ENCODE data around the gene HBD. TPM values are rescaled to one million over a fixed set of nuclear protein-coding genes. Genes with fewer than 3 reads are reported as not detected.

HBD gene
- total RNA-seq, 1 donor from 2014 or later, result not detected

DNA sequence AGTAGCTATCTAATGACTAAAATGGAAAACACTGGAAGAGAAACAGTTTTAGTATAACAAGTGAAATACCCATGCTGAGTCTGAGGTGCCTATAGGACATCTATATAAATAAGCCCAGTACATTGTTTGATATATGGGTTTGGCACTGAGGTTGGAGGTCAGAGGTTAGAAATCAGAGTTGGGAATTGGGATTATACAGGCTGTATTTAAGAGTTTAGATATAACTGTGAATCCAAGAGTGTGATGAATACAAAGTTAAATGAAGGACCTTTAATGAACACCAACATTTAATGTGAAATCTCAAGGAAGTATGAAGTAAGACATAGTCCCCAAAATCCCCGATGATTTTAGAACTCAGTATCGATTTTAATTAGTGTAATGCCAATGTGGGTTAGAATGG lies 3.1 kb upstream of the HBD start:
- H3K36me3 Mint-ChIP-seq (ENCODE audit: low read depth), result no peaks in the 10 kb centered on the region
- H3K27ac Mint-ChIP-seq, result no peak overlapping the region
- DNase-seq (ENCODE audit: low spot score), result no peak
- no peaks in the 10 kb centered on the region for H3K27me3 Mint-ChIP-seq (ENCODE audit: insufficient read depth)
- intact Hi-C loops (cut with micrococcal nuclease), result no loop called here
- H3K4me1 Mint-ChIP-seq (ENCODE audit: low read depth), result peaks cover 8% of the 10 kb centered on the region
- no peak overlapping the region for H3K4me3 Mint-ChIP-seq
- no peaks in the 10 kb centered on the region for H3K9me3 Mint-ChIP-seq

DNA sequence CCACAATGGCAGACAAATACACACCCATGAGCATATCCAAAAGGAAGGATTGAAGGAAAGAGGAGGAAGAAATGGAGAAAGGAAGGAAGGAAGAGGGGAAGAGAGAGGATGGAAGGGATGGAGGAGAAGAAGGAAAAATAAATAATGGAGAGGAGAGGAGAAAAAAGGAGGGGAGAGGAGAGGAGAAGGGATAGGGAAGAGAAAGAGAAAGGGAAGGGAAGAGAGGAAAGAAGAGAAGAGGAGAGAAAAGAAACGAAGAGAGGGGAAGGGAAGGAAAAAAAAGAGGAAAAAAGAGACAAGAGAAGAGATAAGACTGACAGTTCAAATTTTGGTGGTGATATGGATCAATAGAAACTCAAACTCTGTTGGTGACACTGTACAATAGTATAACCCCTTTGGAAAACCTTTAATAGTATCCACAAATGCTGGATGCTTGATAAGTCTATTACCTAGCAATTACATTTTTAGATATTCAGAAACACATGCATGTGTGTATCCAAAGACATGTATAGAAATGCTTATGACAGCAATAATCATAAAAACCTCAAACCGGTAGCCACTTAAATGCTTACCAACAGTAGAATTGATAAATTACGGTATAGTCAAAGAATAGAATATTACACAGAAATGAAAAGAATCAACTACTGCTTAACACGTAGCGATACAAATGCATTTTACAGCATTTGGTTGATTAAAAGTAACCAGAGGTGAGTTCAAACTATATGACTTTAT lies 1.2 kb upstream of the HBD start:
- no peaks in the 10 kb centered on the region for H3K9me3 Mint-ChIP-seq
- H3K4me1 Mint-ChIP-seq (ENCODE audit: low read depth), result peaks cover 8% of the 10 kb centered on the region
- no peak overlapping the region for H3K4me3 Mint-ChIP-seq
- no peaks in the 10 kb centered on the region for H3K36me3 Mint-ChIP-seq (ENCODE audit: low read depth)
- H3K27me3 Mint-ChIP-seq (ENCODE audit: insufficient read depth), result no peaks in the 10 kb centered on the region
- DNase-seq (ENCODE audit: low spot score), result no peak
- H3K27ac Mint-ChIP-seq, result no peak overlapping the region
- intact Hi-C loops (cut with micrococcal nuclease), result no loop called here

DNA sequence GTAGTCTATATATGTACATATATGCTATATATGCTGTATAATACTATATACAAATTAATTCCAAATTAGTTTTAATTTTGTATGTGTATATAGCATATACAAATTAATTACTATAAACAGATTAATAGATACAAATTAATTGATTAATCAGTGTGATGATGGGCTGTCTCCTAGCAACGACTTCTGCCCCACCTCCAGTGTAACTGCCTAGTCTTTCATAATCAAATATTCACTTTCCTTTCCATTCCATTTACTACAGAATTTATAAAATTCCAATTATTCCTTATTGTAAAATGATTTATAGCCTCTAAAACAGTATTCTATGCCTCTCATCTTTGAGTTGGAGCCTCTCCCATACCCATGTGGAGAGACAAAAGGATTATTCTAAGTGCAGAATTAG lies 976 bp downstream of the HBD start:
- Mint-ChIP-seq H3K9me3 (no peaks in the 10 kb centered on the region), H3K36me3 (ENCODE audit: low read depth) (no peaks in the 10 kb centered on the region), H3K4me3 (no peak overlapping the region), H3K4me1 (ENCODE audit: low read depth) (peaks cover 8% of the 10 kb centered on the region), H3K27ac (no peak overlapping the region), H3K27me3 (ENCODE audit: insufficient read depth) (no peaks in the 10 kb centered on the region)
- intact Hi-C loops (cut with micrococcal nuclease), result no loop called here
- DNase-seq (ENCODE audit: low spot score), result no peak

DNA sequence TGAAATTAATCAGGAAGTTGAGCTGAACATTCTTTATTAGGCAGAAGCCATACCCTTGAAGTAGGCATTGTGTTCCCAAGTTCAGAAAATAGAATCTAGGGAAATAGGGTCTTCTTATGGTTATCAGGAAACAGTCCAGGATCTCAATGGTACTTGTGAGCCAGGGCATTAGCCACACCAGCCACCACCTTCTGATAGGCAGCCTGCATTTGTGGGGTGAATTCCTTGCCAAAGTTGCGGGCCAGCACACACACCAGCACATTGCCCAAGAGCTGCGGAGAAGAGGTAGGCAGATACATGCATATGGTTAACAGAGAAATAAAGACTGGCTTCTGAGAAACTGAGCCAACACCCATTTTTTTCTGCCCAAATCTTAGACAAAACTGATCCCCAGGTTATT lies 1.5 kb downstream of the HBD start:
- no peak overlapping the region for H3K27ac Mint-ChIP-seq
- H3K9me3 Mint-ChIP-seq, result no peaks in the 10 kb centered on the region
- DNase-seq (ENCODE audit: low spot score), result no peak
- no peaks in the 10 kb centered on the region for H3K27me3 Mint-ChIP-seq (ENCODE audit: insufficient read depth)
- no peaks in the 10 kb centered on the region for H3K36me3 Mint-ChIP-seq (ENCODE audit: low read depth)
- peaks cover 8% of the 10 kb centered on the region for H3K4me1 Mint-ChIP-seq (ENCODE audit: low read depth)
- intact Hi-C loops (cut with micrococcal nuclease), result no loop called here
- H3K4me3 Mint-ChIP-seq, result no peak overlapping the region

DNA sequence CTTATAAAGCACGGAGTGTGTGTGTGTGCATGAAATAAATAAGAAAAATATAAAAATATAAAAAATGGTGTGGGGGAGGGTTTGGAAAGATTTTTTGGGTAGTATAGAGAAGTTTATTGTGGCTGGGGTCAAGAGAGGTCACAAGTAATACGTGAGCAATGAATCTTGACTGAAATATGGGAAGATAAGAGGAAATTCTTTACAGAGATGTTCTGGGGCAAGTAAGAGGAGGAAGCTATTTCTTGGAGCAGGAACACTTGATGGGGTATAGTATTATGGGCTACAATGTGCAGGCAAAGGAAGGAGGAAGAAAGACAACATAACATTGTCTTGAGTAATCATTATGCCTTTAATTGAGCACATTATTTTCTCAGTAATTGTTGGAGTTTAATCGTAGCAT lies 2.1 kb downstream of the HBD start:
- Mint-ChIP-seq H3K36me3 (ENCODE audit: low read depth) (no peaks in the 10 kb centered on the region), H3K27me3 (ENCODE audit: insufficient read depth) (no peaks in the 10 kb centered on the region), H3K4me1 (ENCODE audit: low read depth) (peaks cover 8% of the 10 kb centered on the region), H3K27ac (no peak overlapping the region), H3K4me3 (no peak overlapping the region), H3K9me3 (no peaks in the 10 kb centered on the region)
- DNase-seq (ENCODE audit: low spot score), result no peak
- intact Hi-C loops (cut with micrococcal nuclease), result no loop called here

DNA sequence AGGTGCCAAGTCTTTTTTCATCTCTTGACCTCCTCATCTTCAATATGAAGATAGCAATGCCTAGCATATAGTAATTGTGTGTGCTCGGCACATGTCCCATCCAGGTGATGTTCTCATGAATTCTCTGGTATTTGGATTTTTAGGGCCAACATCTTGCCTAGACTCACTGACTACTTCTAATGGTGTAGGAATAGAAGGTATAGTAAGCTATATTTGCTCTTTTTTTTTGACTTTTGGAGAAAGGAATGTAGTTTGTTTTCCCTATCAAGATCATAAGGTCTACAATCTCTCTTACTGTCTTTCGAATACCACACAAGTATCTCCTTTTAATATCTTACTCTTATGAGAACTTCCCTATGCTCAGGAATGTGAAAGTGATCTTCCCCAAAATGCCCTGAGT lies 3.2 kb downstream of the HBD start:
- Mint-ChIP-seq H3K4me3 (no peak overlapping the region), H3K27ac (no peak overlapping the region), H3K27me3 (ENCODE audit: insufficient read depth) (no peaks in the 10 kb centered on the region), H3K36me3 (ENCODE audit: low read depth) (no peaks in the 10 kb centered on the region), H3K9me3 (no peaks in the 10 kb centered on the region), H3K4me1 (ENCODE audit: low read depth) (peaks cover 8% of the 10 kb centered on the region)
- intact Hi-C loops (cut with micrococcal nuclease), result no loop called here
- no peak for DNase-seq (ENCODE audit: low spot score)

DNA sequence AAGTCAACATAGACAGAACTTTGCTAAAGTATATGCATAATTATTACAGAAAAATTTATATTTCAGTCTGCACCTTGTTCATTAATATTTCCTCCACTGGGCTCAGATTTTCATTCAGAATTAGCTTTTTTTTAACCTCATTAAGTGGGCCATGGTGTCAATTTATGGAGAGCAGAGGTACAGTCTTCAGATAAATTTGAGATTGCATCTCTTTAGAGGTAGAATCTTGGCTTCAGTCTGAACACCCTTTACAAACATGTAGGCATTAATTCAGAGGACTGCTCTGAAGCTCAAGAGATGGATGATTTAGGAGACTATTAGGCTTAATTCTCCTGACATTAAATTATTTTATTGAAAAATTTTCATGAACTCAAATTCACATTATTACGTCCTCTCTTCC lies 4.0 kb downstream of the HBD start:
- Mint-ChIP-seq H3K36me3 (ENCODE audit: low read depth) (no peaks in the 10 kb centered on the region), H3K9me3 (no peaks in the 10 kb centered on the region), H3K4me1 (ENCODE audit: low read depth) (peaks cover 8% of the 10 kb centered on the region), H3K4me3 (no peak overlapping the region), H3K27me3 (ENCODE audit: insufficient read depth) (no peaks in the 10 kb centered on the region), H3K27ac (no peak overlapping the region)
- DNase-seq (ENCODE audit: low spot score), result no peak
- intact Hi-C loops (cut with micrococcal nuclease), result no loop called here

DNA sequence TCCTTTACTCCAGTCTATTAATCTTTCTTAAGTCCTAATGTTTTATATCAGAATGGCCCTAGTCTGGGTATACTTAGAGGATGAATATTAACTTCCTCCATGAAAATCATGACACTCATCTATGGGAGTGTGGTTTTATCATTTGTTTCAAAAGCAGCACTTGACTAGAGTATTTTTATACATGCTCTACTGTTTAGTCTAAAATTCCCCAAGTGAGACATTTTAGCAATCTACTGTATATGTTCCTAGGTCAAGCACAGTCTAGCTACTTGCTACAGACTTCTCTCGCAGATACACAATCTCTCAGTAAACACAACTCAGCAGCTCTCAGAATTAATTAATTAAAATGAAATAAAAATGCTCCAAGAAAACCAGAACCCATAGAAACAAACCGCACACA lies 4.5 kb downstream of the HBD start:
- H3K36me3 Mint-ChIP-seq (ENCODE audit: low read depth), result no peaks in the 10 kb centered on the region
- no peaks in the 10 kb centered on the region for H3K27me3 Mint-ChIP-seq (ENCODE audit: insufficient read depth)
- no peak overlapping the region for H3K27ac Mint-ChIP-seq
- H3K4me3 Mint-ChIP-seq, result no peak overlapping the region
- intact Hi-C loops (cut with micrococcal nuclease), result no loop called here
- H3K4me1 Mint-ChIP-seq (ENCODE audit: low read depth), result peaks cover 8% of the 10 kb centered on the region
- no peak for DNase-seq (ENCODE audit: low spot score)
- no peaks in the 10 kb centered on the region for H3K9me3 Mint-ChIP-seq

DNA sequence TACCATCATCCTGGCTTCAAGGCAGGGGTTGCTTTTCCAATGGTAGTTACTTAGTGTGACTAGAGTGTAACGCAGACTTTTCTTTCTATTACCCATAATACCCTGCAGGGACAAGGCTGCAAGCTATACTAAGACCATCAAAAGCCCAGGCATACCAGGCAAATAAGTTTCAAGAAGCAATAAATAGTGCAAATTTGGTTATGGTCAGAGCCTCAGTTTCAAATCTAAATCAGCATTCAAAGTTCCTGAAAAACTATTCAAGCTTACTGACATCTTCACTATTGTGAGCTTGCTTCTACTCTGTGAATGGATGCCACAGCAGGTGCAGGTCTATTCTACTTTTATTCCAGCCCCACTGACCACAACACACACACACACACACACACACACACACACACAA lies 4.9 kb downstream of the HBD start:
- no peaks in the 10 kb centered on the region for H3K9me3 Mint-ChIP-seq
- peaks cover 4% of the 10 kb centered on the region for H3K4me1 Mint-ChIP-seq (ENCODE audit: low read depth)
- H3K4me3 Mint-ChIP-seq, result no peak overlapping the region
- H3K27me3 Mint-ChIP-seq (ENCODE audit: insufficient read depth), result peaks cover under 1% of the 10 kb centered on the region
- DNase-seq (ENCODE audit: low spot score), result no peak
- H3K36me3 Mint-ChIP-seq (ENCODE audit: low read depth), result no peaks in the 10 kb centered on the region
- intact Hi-C loops (cut with micrococcal nuclease), result no loop called here
- H3K27ac Mint-ChIP-seq, result no peak overlapping the region

DNA sequence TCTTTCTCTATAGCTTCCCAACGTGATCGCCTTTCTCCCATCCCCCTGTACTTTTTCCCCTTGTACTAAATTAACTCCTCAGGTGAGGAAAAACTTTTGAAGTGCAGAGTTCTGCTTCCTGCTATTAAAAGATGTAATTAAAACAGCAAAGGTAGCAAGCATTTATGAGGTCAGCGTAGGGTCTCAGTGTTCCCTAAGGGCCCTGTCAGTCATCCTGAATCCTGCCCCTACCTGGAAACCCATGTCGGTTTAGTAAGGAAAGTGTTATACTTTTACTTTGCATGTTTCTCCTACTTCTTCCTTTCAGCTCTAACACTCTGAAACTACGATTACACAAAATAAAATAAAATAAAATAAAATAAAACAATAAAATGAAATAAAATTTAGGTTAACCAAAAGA lies 6.2 kb downstream of the HBD start:
- no peak for DNase-seq (ENCODE audit: low spot score)
- H3K27ac Mint-ChIP-seq, result no peak overlapping the region
- H3K27me3 Mint-ChIP-seq (ENCODE audit: insufficient read depth), result peaks cover 1% of the 10 kb centered on the region
- intact Hi-C loops (cut with micrococcal nuclease), result no loop called here
- H3K4me3 Mint-ChIP-seq, result no peak overlapping the region
- H3K36me3 Mint-ChIP-seq (ENCODE audit: low read depth), result no peaks in the 10 kb centered on the region
- no peaks in the 10 kb centered on the region for H3K9me3 Mint-ChIP-seq
- H3K4me1 Mint-ChIP-seq (ENCODE audit: low read depth), result no peaks in the 10 kb centered on the region

DNA sequence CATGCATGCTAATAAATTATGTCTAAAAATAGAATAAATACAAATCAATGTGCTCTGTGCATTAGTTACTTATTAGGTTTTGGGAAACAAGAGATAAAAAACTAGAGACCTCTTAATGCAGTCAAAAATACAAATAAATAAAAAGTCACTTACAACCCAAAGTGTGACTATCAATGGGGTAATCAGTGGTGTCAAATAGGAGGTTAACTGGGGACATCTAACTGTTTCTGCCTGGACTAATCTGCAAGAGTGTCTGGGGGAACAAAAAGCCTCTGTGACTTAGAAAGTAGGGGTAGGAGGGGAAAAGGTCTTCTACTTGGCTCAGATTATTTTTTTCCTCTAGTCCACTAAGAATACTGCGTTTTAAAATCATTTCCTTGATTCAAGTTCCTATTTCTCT lies 6.6 kb downstream of the HBD start:
- Mint-ChIP-seq H3K4me1 (ENCODE audit: low read depth) (no peaks in the 10 kb centered on the region), H3K36me3 (ENCODE audit: low read depth) (no peaks in the 10 kb centered on the region), H3K4me3 (no peak overlapping the region), H3K9me3 (no peaks in the 10 kb centered on the region), H3K27ac (no peak overlapping the region), H3K27me3 (ENCODE audit: insufficient read depth) (peaks cover 1% of the 10 kb centered on the region)
- intact Hi-C loops (cut with micrococcal nuclease), result no loop called here
- no peak for DNase-seq (ENCODE audit: low spot score)

DNA sequence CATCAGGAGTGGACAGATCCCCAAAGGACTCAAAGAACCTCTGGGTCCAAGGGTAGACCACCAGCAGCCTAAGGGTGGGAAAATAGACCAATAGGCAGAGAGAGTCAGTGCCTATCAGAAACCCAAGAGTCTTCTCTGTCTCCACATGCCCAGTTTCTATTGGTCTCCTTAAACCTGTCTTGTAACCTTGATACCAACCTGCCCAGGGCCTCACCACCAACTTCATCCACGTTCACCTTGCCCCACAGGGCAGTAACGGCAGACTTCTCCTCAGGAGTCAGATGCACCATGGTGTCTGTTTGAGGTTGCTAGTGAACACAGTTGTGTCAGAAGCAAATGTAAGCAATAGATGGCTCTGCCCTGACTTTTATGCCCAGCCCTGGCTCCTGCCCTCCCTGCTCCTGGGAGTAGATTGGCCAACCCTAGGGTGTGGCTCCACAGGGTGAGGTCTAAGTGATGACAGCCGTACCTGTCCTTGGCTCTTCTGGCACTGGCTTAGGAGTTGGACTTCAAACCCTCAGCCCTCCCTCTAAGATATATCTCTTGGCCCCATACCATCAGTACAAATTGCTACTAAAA lies 7.5 kb downstream of the HBD start, which contains the start of gene HBB:
Gene HBB (minus strand): TSS at position 340 of the 579 bp plus-strand sequence. CDS start 50 bp downstream, at position 290.
- DNase-seq (ENCODE audit: low spot score), result no peak
- Mint-ChIP-seq H3K27ac (no peak within 1 kb of the TSS), H3K27me3 (ENCODE audit: insufficient read depth) (peaks cover 1% of the 10 kb centered on the region), H3K4me1 (ENCODE audit: low read depth) (no peaks in the 10 kb centered on the region), H3K4me3 (no peak within 1 kb of the TSS), H3K36me3 (ENCODE audit: low read depth) (no peaks in the 10 kb centered on the region), H3K9me3 (no peaks in the 10 kb centered on the region)
- intact Hi-C loops (cut with micrococcal nuclease), result no loop called here

DNA sequence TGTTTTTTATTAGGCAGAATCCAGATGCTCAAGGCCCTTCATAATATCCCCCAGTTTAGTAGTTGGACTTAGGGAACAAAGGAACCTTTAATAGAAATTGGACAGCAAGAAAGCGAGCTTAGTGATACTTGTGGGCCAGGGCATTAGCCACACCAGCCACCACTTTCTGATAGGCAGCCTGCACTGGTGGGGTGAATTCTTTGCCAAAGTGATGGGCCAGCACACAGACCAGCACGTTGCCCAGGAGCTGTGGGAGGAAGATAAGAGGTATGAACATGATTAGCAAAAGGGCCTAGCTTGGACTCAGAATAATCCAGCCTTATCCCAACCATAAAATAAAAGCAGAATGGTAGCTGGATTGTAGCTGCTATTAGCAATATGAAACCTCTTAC lies 8.8 kb downstream of the HBD start:
- no peaks in the 10 kb centered on the region for H3K36me3 Mint-ChIP-seq (ENCODE audit: low read depth)
- peaks cover 1% of the 10 kb centered on the region for H3K27me3 Mint-ChIP-seq (ENCODE audit: insufficient read depth)
- intact Hi-C loops (cut with micrococcal nuclease), result no loop called here
- no peak overlapping the region for H3K27ac Mint-ChIP-seq
- no peaks in the 10 kb centered on the region for H3K4me1 Mint-ChIP-seq (ENCODE audit: low read depth)
- H3K4me3 Mint-ChIP-seq, result no peak overlapping the region
- no peak for DNase-seq (ENCODE audit: low spot score)
- H3K9me3 Mint-ChIP-seq, result no peaks in the 10 kb centered on the region
